IPS-NIHi11 (cell line): Measurements from ENCODE around the gene PLSCR5.

Experiments
- DNase-seq: peaks from one replicate; pipeline ENCODE4 v3.0.0; 2012; ENCODE audit warnings: mixed read lengths, low spot score

The PLSCR5 gene

GRCh38 chr3:146544002-146544928 is 60.9 kb downstream of the PLSCR5 start, which contains the start of gene PLSCR1:
PLSCR1 (minus strand) TSS chr3:146544607; CDS start chr3:146536552, 8,055 bp downstream.
- DNase-seq: peak; percentile 88

- DNase-seq: no peak
Measured at GRCh38 chr3:146543461-146544001, 61.6 kb downstream of the PLSCR5 start.

- no peak for DNase-seq
Measured at GRCh38 chr3:146542978-146543377, 62.2 kb downstream of the PLSCR5 start.

GRCh38 chr3:146542179-146542578 is 63.0 kb downstream of the PLSCR5 start:
- DNase-seq: no peak

- no peak for DNase-seq
Measured at GRCh38 chr3:146540978-146541377, 64.2 kb downstream of the PLSCR5 start.

- no peak for DNase-seq
Measured at GRCh38 chr3:146540236-146540635, 64.9 kb downstream of the PLSCR5 start.

- DNase-seq: no peak
Measured at GRCh38 chr3:146539315-146539714, 65.8 kb downstream of the PLSCR5 start.

GRCh38 chr3:146537603-146538002 is 67.5 kb downstream of the PLSCR5 start:
- no peak for DNase-seq

GRCh38 chr3:146536681-146537080 is 68.5 kb downstream of the PLSCR5 start:
- DNase-seq: no peak
